GM19455 (cell line): ENCODE measurements around the gene TBC1D21.

Experiments used
- ATAC-seq: cut with Tn5 transposase; IDR thresholded peaks from one replicate; pipeline ENCODE4 v1.9.1; 2021; ENCODE audit not compliant: unreplicated experiment

TBC1D21 gene

GRCh38 chr15:73873456-73873855, at the start of gene TBC1D21:
TBC1D21 (plus strand) TSS chr15:73873564; CDS start chr15:73873710, 146 bp downstream.
- no peak for ATAC-seq

GRCh38 chr15:73826711-73827251, 46.6 kb upstream of the TBC1D21 start:
- ATAC-seq: no peak

GRCh38 chr15:73829523-73829922, 43.8 kb upstream of the TBC1D21 start:
- ATAC-seq: no peak

GRCh38 chr15:73832657-73833056, 40.7 kb upstream of the TBC1D21 start:
- no peak for ATAC-seq

- ATAC-seq: no peak
Measured at GRCh38 chr15:73836845-73837244, 36.5 kb upstream of the TBC1D21 start.

GRCh38 chr15:73838831-73839426, 34.4 kb upstream of the TBC1D21 start:
- no peak for ATAC-seq

GRCh38 chr15:73839699-73840377, 33.5 kb upstream of the TBC1D21 start:
- ATAC-seq: no peak

- ATAC-seq: no peak
Measured at GRCh38 chr15:73840771-73841170, 32.6 kb upstream of the TBC1D21 start.

GRCh38 chr15:73841756-73842725, 31.3 kb upstream of the TBC1D21 start:
- ATAC-seq: no peak

- no peak for ATAC-seq
Measured at GRCh38 chr15:73843787-73844186, 29.6 kb upstream of the TBC1D21 start.

- ATAC-seq: no peak
Measured at GRCh38 chr15:73844356-73844755, 29.0 kb upstream of the TBC1D21 start.

GRCh38 chr15:73845507-73845906, 27.9 kb upstream of the TBC1D21 start:
- ATAC-seq: no peak

- ATAC-seq: no peak
Measured at GRCh38 chr15:73845907-73846306, 27.5 kb upstream of the TBC1D21 start.

- ATAC-seq: no peak
Measured at GRCh38 chr15:73849641-73850040, 23.7 kb upstream of the TBC1D21 start.

- no peak for ATAC-seq
Measured at GRCh38 chr15:73850228-73850627, 23.1 kb upstream of the TBC1D21 start.

- no peak for ATAC-seq
Measured at GRCh38 chr15:73851689-73852088, 21.7 kb upstream of the TBC1D21 start.

GRCh38 chr15:73852507-73852906, 20.9 kb upstream of the TBC1D21 start:
- ATAC-seq: no peak

GRCh38 chr15:73854265-73854664, 19.1 kb upstream of the TBC1D21 start:
- ATAC-seq: no peak

- ATAC-seq: no peak
Measured at GRCh38 chr15:73856458-73857192, 16.7 kb upstream of the TBC1D21 start.

- no peak for ATAC-seq
Measured at GRCh38 chr15:73857193-73857920, 16.0 kb upstream of the TBC1D21 start.
